Suprapubic skin (tissue), 3 donors: ENCODE measurements around the gene SMCO4.
"Not testable (repeated sequence)": the region's sequence is repeated elsewhere in the genome, so short reads cannot be mapped to it uniquely, and the experiment has no call there.

Source experiments
- CTCF ChIP-seq, 2 donors: fragments of 200-600 bp in 1 of 2; fragments of 450-650 bp in 1 of 2; sonication (generic) in 1 of 2; IDR thresholded peaks; one replicate each; pipeline ENCODE4 v1.5.1; 2016 to 2019; ENCODE audit warnings: antibody characterized with exemption in 2 of 2, mild to moderate bottlenecking in 1 of 2, moderate library complexity in 1 of 2
- EP300 ChIP-seq: sonication (generic); formaldehyde crosslinking; IDR thresholded peaks from one replicate; pipeline ENCODE4 v1.6.1; 2017; ENCODE audit warnings: antibody characterized with exemption
- POLR2A ChIP-seq, 2 donors: fragments of 450-650 bp; IDR thresholded peaks; one replicate each; pipeline ENCODE4 v1.6.1; 2017; ENCODE audit warnings: antibody characterized with exemption in 2 of 2, mild to moderate bottlenecking in 2 of 2, moderate library complexity in 2 of 2

GRCh38 chr11:93535578-93535977 is 7.6 kb downstream of the SMCO4 start:
- TF ChIP-seq CTCF (IDR thresholded peaks at IDR 0.05); POLR2A (IDR thresholded peaks at IDR 0.05); EP300: not testable (repeated sequence)
